SK-N-SH treated with all-trans-retinoic acid at 6 μM for 48 hours (cell line): ENCODE data around the gene TEX35.

Experiments
- ATAC-seq: fragments of 200-7000 bp; cut with Tn5 transposase; 3 replicates; pipeline ENCODE4 v1.9.1; 2020; ENCODE audit warnings: mild to moderate bottlenecking, moderate library complexity
- ARNTL ChIP-seq: fragments of 450-650 bp; formaldehyde crosslinking; IDR thresholded peaks from 2 replicates; pipeline ENCODE4 v1.5.0; 2020; ENCODE audit warnings: low read depth, mild to moderate bottlenecking, moderate library complexity, borderline replicate concordance
- BACH2 ChIP-seq: fragments of 250-450 bp; sonication (Bioruptor Pico); IDR thresholded peaks from 2 replicates; pipeline ENCODE4 v1.9.0; 2021; ENCODE audit warnings: mild to moderate bottlenecking, borderline replicate concordance
- CSDC2 ChIP-seq: fragments of 250-450 bp; sonication (Bioruptor Pico); IDR thresholded peaks from 2 replicates; pipeline ENCODE4 v1.5.0; 2020; ENCODE audit warnings: mild to moderate bottlenecking, moderate library complexity
- CSRNP3 ChIP-seq: fragments of 250-450 bp; sonication (Bioruptor Pico); IDR thresholded peaks from 2 replicates; pipeline ENCODE4 v1.5.1; 2021; ENCODE audit warnings: mild to moderate bottlenecking, moderate library complexity
- ESRRG ChIP-seq: fragments of 250-450 bp; sonication (Bioruptor Pico); IDR thresholded peaks from 2 replicates; pipeline ENCODE4 v1.6.1; 2021; ENCODE audit warnings: mild to moderate bottlenecking
- GLIS3 ChIP-seq: fragments of 250-450 bp; sonication (Bioruptor Pico); IDR thresholded peaks from 2 replicates; pipeline ENCODE4 v1.5.0; 2020; ENCODE audit warnings: mild to moderate bottlenecking, moderate library complexity
- ISL1 ChIP-seq: fragments of 250-450 bp; sonication (Bioruptor Pico); IDR thresholded peaks from 2 replicates; pipeline ENCODE4 v2.1.2; 2022; ENCODE audit warnings: mild to moderate bottlenecking, moderate library complexity
- OSR1 ChIP-seq: fragments of 250-450 bp; sonication (Bioruptor Pico); IDR thresholded peaks from 2 replicates; pipeline ENCODE4 v1.8.0; 2022; ENCODE audit warnings: moderate library complexity, mild to moderate bottlenecking, inconsistent platforms
- PATZ1 ChIP-seq: fragments of 250-450 bp; sonication (Bioruptor Pico); IDR thresholded peaks from 2 replicates; pipeline ENCODE4 v1.8.0; 2020; ENCODE audit warnings: mild to moderate bottlenecking, moderate library complexity, borderline replicate concordance
- POU6F1 ChIP-seq: fragments of 250-450 bp; sonication (Bioruptor Pico); IDR thresholded peaks from 2 replicates; pipeline ENCODE4 v1.8.0; 2021; ENCODE audit warnings: low read depth, mild to moderate bottlenecking, moderate library complexity, borderline replicate concordance
- PPARA ChIP-seq: fragments of 250-450 bp; sonication (Bioruptor Pico); IDR thresholded peaks from 2 replicates; pipeline ENCODE4 v1.5.0; 2020; ENCODE audit warnings: mild to moderate bottlenecking, borderline replicate concordance
- RARB ChIP-seq: fragments of 250-450 bp; sonication (Bioruptor Pico); IDR thresholded peaks from 2 replicates; pipeline ENCODE4 v1.8.0; 2021; ENCODE audit warnings: mild to moderate bottlenecking, moderate library complexity
- SNAI2 ChIP-seq: fragments of 250-450 bp; sonication (Bioruptor Pico); IDR thresholded peaks from 2 replicates; pipeline ENCODE4 v1.5.0; 2020; ENCODE audit warnings: mild to moderate bottlenecking, moderate library complexity
- TCF4 ChIP-seq: fragments of 250-450 bp; sonication (Bioruptor Pico); IDR thresholded peaks from 2 replicates; pipeline ENCODE4 v1.8.0; 2021; ENCODE audit warnings: mild to moderate bottlenecking, moderate library complexity, borderline replicate concordance
- TOX ChIP-seq: fragments of 250-450 bp; sonication (Bioruptor Pico); IDR thresholded peaks from 2 replicates; pipeline ENCODE4 v1.8.0; 2021; ENCODE audit warnings: mild to moderate bottlenecking, moderate library complexity, borderline replicate concordance
- TSHZ2 ChIP-seq: fragments of 250-450 bp; sonication (Bioruptor Pico); IDR thresholded peaks from 2 replicates; pipeline ENCODE4 v1.5.0; 2020; ENCODE audit warnings: mild to moderate bottlenecking, moderate library complexity
- ZFP3 ChIP-seq: fragments of 250-450 bp; sonication (Bioruptor Pico); IDR thresholded peaks from 2 replicates; pipeline ENCODE4 v1.5.0; 2020; ENCODE audit warnings: mild to moderate bottlenecking, moderate library complexity
- ZFP30 ChIP-seq: fragments of 450-650 bp; formaldehyde crosslinking; IDR thresholded peaks from 2 replicates; pipeline ENCODE4 v1.5.0; 2022; ENCODE audit warnings: mild to moderate bottlenecking, moderate library complexity
- ZNF70 ChIP-seq: fragments of 450-650 bp; formaldehyde crosslinking; IDR thresholded peaks from 2 replicates; pipeline ENCODE4 v1.5.0; 2020; ENCODE audit warnings: mild to moderate bottlenecking, moderate library complexity
- ZNF8 ChIP-seq: fragments of 450-650 bp; formaldehyde crosslinking; IDR thresholded peaks from 2 replicates; pipeline ENCODE4 v1.5.0; 2020; ENCODE audit warnings: mild to moderate bottlenecking, moderate library complexity

TEX35 gene

GRCh38 chr1:178500936-178501554, 11.9 kb upstream of the TEX35 start:
- ATAC-seq, result peak; percentile 15
- TF ChIP-seq CSDC2 (CRISPR knock-in tag) (no peak), ZFP30 (CRISPR knock-in tag) (no peak), TSHZ2 (no peak), PPARA (no peak), ZFP3 (no peak), TCF4 (CRISPR knock-in tag) (no peak), CSRNP3 (CRISPR knock-in tag) (no peak), TOX (CRISPR knock-in tag) (no peak), BACH2 (CRISPR knock-in tag) (no peak), ISL1 (CRISPR knock-in tag) (no peak), OSR1 (CRISPR knock-in tag) (no peak), SNAI2 (CRISPR knock-in tag) (no peak), RARB (CRISPR knock-in tag) (no peak), ZNF70 (no peak)

- peak; percentile 95 for ATAC-seq
- TF ChIP-seq CSDC2 (CRISPR knock-in tag), result no peak
These were observed 11.1 kb upstream of the TEX35 start for GRCh38 chr1:178501705-178502329.

- TF ChIP-seq ZFP3 (no peak), OSR1 (CRISPR knock-in tag) (no peak), RARB (CRISPR knock-in tag) (no peak), SNAI2 (CRISPR knock-in tag) (no peak), ZNF70 (no peak), PATZ1 (CRISPR knock-in tag) (no peak), ARNTL (CRISPR knock-in tag) (no peak), TOX (CRISPR knock-in tag) (no peak), ZNF8 (no peak), CSRNP3 (CRISPR knock-in tag) (no peak), PPARA (no peak), BACH2 (CRISPR knock-in tag) (no peak), POU6F1 (CRISPR knock-in tag) (no peak), ESRRG (CRISPR knock-in tag) (no peak), ISL1 (CRISPR knock-in tag) (no peak), GLIS3 (CRISPR knock-in tag) (no peak), CSDC2 (CRISPR knock-in tag) (no peak)
- ATAC-seq, result no peak
These were observed 10.6 kb upstream of the TEX35 start for GRCh38 chr1:178502330-178502714.
